HG03432 (cell line): ENCODE data around the gene SNX33.
"Not testable (repeated sequence)": the region's sequence is repeated elsewhere in the genome, so short reads cannot be mapped to it uniquely, and the experiment has no call there.

Experiments
- ATAC-seq: cut with Tn5 transposase; IDR thresholded peaks from one replicate; pipeline ENCODE4 v1.9.1; 2021; ENCODE audit warnings: mild to moderate bottlenecking, moderate library complexity; ENCODE audit not compliant: unreplicated experiment

SNX33 gene

GRCh38 chr15:75647370-75648155, at the start of gene SNX33:
SNX33 (plus strand) TSS chr15:75647912; CDS start chr15:75649103, 1,191 bp downstream.
- ATAC-seq, result peak; percentile 46

- no peak for ATAC-seq
Observed at GRCh38 chr15:75598361-75598760, 49.4 kb upstream of the SNX33 start.

- ATAC-seq, result no peak
Observed at GRCh38 chr15:75599401-75599800, 48.3 kb upstream of the SNX33 start.

DNA sequence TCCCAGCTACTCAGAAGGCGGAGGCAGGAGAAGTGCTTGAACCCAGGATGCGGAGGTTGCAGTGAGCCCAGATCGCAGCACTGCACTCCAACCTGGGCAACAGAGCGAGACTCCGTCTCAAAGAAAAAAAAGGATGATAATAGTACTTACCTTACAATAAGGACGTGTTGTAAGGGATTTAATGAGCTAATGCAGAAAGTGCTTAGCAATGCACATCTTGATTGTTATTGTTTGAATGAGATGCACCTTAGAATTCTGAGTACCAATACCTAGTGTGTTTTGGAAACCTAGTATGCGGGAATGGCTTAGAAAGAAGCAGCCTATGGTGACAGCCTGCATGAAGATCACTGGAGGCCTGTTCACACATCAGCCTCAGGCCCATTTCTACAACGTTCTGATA, 41.7 kb upstream of the SNX33 start:
- no peak for ATAC-seq

DNA sequence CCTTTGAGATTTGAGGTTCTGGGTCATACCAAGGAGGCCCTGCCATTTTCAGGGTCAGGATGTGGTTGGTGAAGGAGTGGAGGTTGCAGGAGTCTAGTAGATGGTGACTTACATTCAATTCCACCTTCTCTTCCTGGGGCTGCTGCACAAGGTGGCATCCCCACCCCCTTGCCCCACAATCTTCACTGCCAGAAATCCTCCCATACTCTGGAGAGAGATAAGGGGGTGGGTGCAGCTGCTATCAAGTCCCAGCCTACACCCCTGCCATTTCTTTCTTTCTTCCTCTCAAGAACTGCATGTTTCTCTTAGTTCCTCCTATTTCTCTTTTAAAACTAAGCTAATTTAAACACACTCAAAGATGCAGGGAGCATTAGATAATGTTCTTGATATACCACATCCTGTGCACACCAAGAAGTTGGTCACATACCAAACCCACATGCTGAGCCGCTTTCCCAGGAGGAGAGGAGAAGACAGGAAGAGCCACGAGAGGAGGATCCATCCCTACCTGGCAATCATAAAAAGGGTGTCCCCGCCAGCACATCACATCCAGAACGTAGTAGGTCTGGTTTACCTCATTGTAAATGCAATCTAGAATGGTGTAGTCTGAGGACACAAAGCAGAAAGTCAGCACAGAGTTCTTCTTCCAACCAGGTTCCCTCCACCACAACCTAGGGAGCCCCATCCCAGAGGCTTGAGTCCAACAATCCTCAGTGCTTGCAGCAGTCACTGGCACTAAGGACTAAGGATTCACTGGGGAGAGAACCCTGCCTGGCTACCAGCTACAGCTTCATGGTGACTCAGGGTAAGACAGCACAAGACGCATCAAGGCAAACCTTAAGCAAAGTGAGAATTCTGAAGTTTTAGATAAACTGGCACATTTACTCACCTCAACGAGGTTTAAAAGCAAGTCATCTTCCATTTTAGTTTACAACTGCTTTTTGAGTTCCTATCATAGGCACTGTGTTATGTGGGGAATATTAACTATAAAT, 40.7 kb upstream of the SNX33 start:
- no peak for ATAC-seq

DNA sequence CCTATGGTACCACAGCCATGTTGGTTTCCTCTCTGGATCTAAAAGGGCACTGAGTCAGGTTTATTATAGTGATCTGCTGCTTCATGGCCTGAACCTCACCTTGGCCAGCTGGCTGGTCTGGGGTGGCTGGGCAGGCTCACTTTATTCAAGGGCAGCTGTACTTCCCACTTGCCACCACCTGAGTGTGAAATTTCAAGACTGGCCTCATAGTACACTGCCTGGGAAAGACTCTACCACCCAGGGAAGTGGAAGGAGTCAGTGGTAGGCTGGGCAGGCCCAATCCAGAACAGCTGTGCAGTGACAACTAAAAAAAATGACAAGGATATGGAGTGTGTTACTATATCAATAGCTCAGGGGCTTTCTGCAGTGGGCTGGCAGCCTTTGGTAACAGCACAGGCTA, 30.9 kb upstream of the SNX33 start:
- ATAC-seq, result no peak

DNA sequence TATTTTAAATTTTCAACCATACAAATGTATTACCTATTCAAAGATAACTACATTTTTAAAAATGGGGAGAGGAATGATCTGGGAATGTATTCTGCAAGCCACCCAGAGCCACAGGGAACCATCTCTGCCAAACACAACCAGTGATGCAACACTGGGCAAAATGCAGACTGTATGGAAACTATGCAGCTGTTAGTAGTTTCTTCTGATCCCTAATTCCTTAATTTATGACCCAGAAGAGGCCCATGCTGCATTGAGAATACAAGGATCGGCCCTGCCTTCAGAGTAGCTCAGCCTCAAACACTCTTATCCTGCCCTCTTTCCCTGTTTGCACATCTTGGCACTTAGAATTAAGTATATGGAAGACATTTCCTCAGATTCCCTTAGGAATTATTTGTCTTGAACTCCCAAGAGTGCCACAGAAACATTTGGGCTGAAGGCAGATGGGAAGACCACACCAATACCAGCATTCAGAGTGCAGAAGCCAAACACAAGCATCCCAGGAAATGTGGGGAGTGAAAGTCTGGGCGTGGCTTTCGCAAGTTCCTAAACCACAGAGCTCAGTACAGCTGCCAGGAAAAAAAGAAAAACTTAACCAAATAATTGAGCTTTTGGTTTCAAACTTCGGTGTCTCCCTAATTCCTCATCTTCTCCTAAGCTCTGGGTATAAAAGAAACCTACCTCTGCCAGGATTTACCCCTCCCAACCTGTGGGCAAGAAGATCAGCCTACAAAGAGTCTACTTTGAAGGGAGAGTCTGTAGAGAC, 27.5 kb upstream of the SNX33 start:
- ATAC-seq, result no peak

DNA sequence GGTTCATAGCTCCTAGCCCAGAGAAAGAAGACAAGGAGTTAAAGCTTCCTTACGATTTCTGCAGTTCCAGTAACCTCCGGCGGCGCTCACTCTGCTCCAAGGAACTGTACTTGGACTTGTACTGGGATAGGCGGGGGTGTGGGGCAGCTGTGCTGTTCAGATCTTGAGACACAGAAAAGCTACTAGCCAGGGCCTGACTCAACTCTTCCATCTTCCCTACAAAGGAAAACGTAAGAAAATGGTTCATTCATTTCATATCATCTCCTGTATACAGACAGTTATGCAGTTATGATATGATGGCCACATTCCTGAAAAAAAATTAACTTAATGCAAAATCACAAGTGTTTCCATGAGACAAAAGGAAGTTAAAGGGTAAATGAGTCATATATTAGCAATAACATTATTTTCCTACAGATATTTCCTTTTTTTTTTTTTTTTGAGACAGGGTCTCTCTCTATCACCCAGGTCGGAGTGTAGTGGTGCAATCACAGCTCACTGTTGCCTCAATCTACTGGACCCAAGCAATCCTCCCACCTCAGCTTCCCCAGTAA, 26.8 kb upstream of the SNX33 start:
- ATAC-seq, result no peak

- ATAC-seq, result no peak
Observed at GRCh38 chr15:75622505-75622904, 25.2 kb upstream of the SNX33 start.

GRCh38 chr15:75625542-75626347, 22.0 kb upstream of the SNX33 start, which contains the start of gene SNUPN:
SNUPN (minus strand) TSS chr15:75625725; CDS start chr15:75621051, 4,674 bp downstream.
- ATAC-seq, result peak; percentile 85

DNA sequence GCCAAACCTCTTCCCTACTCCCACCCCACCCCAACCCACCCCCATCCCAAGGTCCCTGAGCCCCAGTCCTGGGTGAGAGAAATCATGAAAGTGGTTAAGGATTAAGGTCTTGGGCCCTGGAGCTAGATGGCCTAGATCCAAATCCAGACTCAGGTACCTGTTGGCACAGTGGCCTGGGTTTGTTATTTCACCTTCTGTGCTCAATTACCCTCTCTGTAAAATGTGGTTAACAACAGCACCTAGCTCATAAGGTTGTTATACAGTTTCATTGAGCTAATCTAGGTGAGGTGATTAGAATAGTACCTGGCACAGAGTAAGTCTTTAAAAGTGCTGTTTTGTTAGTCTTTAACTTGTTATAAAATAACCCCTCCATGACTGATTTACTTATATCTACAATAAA, 15.8 kb upstream of the SNX33 start:
- no peak for ATAC-seq

- ATAC-seq, result not testable (repeated sequence)
Observed at GRCh38 chr15:75633922-75634321, 13.8 kb upstream of the SNX33 start.

GRCh38 chr15:75636026-75636425, 11.7 kb upstream of the SNX33 start:
- no peak for ATAC-seq

DNA sequence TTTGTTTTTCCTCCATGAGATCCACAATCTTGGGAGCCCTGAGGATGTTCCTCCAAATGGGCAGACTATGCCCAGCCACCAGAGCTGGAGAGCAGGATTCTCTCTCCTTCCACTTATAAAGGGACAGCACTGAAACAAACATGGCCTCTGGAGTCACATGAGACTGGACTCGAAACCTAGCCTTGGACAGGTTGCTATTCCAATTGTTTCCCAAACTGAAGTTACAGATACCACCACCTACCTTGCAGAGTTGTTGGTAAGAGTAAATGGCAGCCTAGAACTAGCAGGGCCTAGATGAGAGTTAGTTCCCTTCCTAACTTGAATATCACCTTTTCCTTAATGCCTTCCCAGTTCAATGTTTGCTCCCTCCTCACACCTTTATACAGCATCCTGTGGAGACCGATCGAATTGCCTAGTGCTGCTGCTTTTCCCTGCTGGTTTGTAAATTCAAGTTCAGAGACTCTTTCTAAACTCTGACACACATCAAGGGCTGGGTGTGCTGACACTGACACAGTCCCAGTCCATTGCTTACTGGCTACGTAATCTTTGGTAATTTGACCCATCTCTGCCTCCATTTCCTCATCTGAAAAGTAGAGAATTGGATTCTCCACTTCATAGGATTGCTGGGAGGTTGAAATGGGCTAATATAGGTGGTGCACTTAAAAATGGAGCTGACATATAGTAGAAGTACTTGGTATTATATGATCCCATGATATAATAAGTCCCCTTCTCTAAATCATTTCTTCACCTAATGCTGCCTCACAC, 10.3 kb upstream of the SNX33 start:
- no peak for ATAC-seq

DNA sequence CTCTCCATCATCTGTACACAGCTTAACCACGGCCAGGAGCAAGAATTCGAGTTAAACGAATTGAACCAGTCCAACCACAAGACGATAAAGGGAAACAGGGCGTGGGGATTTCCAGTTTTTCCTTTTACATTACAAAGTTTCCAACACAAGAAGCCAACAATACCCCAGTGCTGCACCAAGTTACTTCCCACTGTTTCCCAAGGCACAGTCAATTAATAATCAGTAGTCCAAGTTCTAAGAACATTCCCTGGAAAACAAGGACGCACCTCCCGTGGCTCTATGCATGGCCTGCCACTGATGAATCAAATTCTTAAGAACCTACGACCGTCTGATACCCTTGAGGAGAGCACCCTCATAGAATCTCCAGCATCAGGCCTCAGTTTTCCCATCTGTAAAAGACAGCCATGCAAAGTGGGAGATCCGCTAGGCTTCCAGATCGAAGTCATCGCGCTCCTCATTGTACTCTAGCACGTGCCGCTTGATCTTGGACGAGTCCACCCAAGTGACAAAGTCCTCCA, 8.5 kb upstream of the SNX33 start:
- no peak for ATAC-seq

DNA sequence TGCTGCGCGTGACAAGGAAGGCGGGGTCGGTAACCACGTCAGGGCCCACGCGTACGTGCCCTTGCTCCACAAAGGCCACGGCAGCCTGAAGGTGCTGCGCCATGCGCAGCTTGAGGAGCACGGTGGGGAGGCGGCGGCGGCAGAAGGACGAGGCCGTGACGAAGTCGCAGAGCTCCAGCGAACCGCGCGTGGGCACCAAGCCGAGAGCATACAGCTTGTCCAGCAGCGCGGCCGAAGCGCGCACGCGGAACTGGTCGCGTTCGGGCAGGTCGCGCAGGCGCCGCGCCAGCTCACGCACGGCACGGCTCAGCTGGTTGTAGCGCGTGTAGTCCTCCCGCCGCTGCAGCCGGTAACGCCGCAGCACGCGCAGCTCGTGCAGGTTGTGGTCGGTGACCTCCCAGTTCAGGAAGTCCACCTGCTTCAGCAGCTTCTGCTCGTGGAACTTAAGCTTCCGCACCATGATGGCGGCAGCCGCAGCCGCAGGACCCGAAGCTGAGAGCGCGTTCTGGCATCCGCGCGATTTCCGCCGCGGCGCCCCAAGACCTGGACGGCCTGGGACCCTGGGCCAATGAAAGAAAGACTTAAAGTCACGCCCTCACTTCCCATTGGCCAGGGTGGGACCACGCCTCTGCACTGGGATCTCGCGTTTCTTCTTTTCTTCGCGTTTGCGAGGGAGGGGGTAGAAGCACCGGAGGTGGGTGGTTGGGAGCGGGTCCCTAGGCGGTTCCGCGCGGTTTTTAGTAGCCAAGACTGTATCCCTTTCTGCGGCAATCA, 7.8 kb upstream of the SNX33 start, which contains the start of gene IMP3:
Gene IMP3, minus strand, starts transcription at position 516 of the 774 bp plus-strand sequence. Its CDS starts 56 bp downstream, at position 460.
- ATAC-seq, result peak; percentile 88

- ATAC-seq, result peak; percentile 37
Observed at GRCh38 chr15:75640483-75641178, 7.1 kb upstream of the SNX33 start.
